IPS-NIHi7 (cell line): Measurements from ENCODE around the gene HERPUD1.

Experiments
- DNase-seq: peaks from one replicate; pipeline ENCODE4 v3.0.0; 2012; ENCODE audit warnings: mixed read lengths; ENCODE audit errors: extremely low spot score

Gene HERPUD1

GRCh38 chr16:56910654-56911539 is 21.0 kb upstream of the HERPUD1 start:
- DNase-seq: no peak

DNA sequence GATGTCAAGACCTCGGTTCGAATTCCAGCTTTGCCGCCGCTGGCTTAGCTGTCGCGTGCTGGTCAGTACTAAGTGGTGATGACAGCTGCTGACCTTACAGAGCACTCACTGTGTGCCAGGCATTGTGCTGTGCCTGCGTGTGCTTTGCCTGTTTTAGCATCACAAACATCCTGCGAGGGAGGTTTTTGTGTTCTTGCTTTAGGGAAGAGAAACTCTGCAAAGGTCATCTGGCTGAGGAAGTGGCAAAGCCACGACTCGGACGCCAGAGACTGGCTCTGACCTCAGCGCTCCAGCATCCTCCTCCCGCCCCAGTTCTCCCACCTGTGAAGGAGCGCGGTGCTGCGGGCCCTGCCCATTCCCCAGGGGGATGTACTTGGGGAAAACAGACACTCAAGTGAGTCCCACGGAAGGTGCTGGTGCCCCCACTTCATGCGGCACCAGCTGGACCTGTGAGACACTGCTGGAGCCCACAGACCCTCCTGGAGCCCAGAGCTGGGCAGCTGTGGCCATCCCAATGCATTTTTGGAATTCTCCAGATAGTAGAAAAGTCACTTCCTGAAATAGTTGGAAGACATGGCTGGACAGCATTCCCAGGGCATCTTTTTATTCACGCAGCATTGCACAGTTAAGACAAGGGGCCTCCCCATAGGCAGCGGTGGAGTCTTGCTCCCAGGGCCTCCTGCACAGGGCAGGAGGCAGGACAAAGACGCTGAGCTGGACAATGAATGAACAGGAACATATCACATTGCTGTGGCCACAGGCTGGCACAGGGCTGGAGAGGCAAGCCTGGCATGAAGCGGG is 20.0 kb upstream of the HERPUD1 start:
- DNase-seq: no peak

DNA sequence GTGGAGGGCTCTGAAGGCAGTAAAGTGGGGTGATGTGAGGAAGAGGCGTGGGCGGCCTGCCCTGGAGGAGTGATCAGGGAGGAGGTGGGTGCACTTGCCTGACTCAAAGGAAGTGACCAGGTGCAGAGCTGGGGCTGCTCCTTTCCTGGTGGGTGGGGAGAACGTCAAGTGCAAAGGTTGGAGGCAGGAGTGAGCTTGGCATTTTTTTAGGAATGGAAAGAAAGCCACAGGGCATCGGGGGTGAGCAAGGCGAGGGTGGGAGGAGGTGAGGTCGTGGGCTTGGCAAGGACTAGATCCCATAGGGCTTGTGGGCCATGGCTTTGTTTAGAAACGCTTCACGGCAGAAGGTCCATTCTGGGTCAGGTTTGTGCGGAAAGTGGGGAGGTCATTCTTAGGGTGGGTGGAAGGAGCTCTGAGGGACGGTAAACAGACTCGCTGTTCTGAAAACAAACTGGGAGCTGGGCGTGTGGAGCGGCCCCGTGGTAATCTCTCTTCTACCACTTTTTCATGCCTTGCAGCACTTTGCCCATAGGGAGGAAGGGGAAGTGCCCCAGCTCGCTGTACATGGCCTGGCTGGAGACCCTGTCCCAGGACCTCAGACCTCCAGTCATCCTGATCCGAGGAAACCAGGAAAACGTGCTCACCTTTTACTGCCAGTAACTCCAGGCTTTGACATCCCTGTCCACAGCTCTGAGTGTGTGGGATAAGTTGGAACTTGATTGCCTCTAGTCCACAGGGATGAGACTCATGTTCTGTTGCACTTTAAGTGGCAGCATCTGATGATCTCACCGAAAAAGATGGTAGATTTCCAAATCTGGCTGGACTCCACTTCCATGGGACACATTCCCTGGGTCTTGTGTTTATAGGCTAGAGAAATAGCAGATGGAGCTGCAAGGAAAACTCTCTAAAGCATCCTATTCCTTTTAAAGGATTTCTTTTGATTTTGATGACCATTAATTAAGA is 18.9 kb upstream of the HERPUD1 start:
- DNase-seq: peak; percentile 8

DNA sequence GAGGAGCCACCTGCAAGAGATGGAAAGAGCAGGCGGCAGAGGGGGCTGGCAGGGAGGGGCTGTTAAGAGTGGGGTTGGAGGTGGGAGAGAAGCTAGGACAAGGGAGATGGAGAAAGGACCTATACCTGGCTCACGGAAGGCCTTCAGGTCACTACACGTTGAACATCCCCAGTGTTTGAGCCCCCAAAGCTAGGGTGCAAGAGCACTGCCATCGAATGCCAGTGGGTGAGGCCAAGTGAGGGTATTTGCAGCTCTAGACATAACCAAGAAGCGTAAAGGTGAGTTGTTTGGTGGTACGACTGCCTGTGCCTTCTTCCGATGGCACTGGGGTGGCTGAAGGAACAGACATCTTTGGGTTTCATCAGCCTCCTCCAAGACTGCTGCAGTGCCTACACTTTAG is 17.0 kb upstream of the HERPUD1 start:
- DNase-seq: no peak

DNA sequence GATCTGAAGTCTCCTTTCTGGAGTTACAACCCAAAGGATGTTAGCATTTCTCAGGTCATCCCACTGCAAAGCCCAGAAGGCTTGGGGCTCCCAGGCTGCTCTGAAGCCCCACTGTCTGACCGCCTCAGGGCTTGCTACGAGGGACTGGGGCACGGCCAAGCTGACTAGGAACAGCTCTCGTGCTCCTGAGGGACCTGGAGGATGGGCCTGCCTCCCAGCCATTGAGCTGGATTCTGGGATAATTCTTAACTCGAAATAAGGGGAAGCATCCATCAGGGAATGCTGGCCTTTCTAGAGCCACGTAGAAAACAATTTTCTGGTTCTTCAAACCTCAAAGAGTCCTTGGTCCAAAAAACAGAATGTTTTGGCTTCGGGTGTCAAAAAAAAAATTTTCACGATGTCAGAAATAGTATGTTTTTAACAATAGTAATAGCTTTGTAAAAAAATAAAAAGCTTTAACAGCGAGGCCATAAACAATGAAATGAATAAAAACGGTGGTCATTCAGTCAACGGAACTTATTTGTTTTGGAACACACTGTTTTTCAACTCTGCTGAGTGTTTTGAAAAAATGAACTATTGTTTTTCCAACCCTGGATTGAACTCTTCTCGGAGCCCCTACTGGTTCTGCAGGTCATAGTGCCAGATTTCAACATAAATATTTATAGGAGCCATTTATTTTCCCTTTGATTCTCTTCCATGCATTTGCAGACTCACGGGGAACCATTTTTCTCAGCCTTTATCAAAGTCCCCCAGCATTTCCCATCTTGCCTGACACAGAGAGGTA is 16.4 kb upstream of the HERPUD1 start:
- DNase-seq: no peak

GRCh38 chr16:56916571-56917403 is 15.2 kb upstream of the HERPUD1 start:
- DNase-seq: no peak

- no peak for DNase-seq
Measured at GRCh38 chr16:56918467-56919012, 13.4 kb upstream of the HERPUD1 start.

GRCh38 chr16:56919099-56919800 is 12.7 kb upstream of the HERPUD1 start:
- no peak for DNase-seq

- no peak for DNase-seq
Measured at GRCh38 chr16:56921571-56921970, 10.4 kb upstream of the HERPUD1 start.

DNA sequence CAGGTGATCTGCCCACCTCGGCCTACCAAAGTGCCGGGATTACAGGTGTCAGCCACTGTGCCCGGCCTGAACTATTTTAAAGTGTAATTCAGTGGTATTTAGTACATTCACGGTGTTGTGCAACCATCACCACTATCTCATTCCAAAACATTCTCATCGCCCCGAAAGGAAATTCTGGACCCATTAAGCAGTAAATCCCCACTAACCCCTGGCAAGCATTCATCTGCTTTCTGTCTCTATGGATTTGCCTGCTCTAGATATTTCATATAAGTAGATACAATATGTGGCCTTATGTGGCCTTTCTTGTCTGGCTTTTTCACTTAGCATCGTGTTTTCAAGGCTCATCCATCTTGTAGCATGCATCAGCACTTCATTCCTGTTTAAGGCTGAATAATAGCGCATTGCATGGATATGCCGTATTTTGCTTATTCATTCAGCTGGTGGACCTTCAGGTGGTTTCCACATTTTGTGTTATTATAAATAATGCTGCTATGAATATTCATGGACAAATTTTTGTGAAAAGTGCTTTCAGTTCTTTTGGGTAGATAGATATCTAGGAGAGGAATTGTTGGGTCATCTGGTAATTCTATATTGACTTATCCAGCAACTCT is 8.4 kb upstream of the HERPUD1 start:
- no peak for DNase-seq

DNA sequence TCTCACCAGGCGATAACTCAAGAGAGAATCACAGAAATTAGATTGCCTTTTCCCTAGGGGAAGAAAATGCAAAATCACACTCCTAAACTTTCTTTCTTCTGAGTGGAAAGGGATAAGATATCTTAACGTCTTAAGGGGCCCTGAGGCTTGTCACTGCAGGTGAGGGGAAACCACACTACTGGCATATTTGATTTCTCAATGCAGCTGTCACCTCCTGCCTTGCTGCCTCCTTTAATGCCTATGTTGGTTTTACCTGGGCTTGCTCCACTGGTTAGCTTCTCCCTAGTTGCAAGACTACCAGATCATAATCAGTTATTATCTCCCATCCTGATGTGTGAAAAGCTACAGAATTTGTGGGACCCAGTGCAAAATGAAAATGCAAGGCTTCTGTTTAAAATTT is 4.5 kb upstream of the HERPUD1 start:
- DNase-seq: no peak

DNA sequence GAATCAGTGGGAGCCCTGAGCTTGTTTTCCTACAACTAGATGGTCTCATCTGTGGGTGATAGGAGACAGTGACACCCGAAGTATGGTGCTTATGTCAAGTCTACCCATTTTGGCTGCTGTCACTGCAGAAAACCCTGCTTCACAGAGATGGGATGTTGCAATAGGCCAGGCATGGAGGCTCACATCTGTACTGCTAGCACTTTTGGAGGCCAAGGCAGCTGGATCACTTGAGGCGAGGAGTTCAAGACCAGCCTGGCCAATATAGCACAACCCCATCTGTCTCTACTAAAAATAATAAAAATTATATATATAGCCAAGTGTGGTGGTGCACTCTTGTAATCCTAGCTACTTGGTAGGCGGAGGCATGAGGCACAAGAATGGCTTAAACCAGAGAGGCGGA is 2.3 kb upstream of the HERPUD1 start:
- DNase-seq: no peak

- DNase-seq: no peak
Measured at GRCh38 chr16:56930486-56931270, 1.3 kb upstream of the HERPUD1 start.

GRCh38 chr16:56931271-56931891 is 561 bp upstream of the HERPUD1 start:
- no peak for DNase-seq

- no peak for DNase-seq
Measured at GRCh38 chr16:56932721-56933619, 1.0 kb downstream of the HERPUD1 start.

- no peak for DNase-seq
Measured at GRCh38 chr16:56933828-56934598, 2.1 kb downstream of the HERPUD1 start.
